ENCODE measurements around the gene SLC16A3.

SLC16A3 gene

GRCh38 chr17:82269138-82269881 lies 40.5 kb downstream of the SLC16A3 start:
- DNase-seq (ENCODE audit: low spot score): no peak

GRCh38 chr17:82269882-82270500 lies 41.1 kb downstream of the SLC16A3 start:
- no peak for DNase-seq (ENCODE audit: low spot score)

GRCh38 chr17:82270651-82271050 lies 41.8 kb downstream of the SLC16A3 start:
- no peak for DNase-seq (ENCODE audit: low spot score)

- no peak for DNase-seq (ENCODE audit: low spot score)
Observed at GRCh38 chr17:82271401-82271800, 42.6 kb downstream of the SLC16A3 start.

- DNase-seq (ENCODE audit: low spot score): peak; percentile 55
Observed at GRCh38 chr17:82272495-82273326, 43.9 kb downstream of the SLC16A3 start.

GRCh38 chr17:82273327-82274133 lies 44.7 kb downstream of the SLC16A3 start, which contains the start of gene CSNK1D:
Gene CSNK1D, minus strand, starts transcription at chr17:82273700. Its CDS starts 319 bp downstream, at chr17:82273381.
- DNase-seq (ENCODE audit: low spot score): peak; percentile 86

GRCh38 chr17:82274134-82275020 lies 45.5 kb downstream of the SLC16A3 start:
- no peak for DNase-seq (ENCODE audit: low spot score)

GRCh38 chr17:82275326-82275725 lies 46.5 kb downstream of the SLC16A3 start:
- DNase-seq (ENCODE audit: low spot score): no peak

GRCh38 chr17:82276938-82277337 lies 48.1 kb downstream of the SLC16A3 start:
- no peak for DNase-seq (ENCODE audit: low spot score)

- no peak for DNase-seq (ENCODE audit: low spot score)
Observed at GRCh38 chr17:82277851-82278250, 49.0 kb downstream of the SLC16A3 start.

GRCh38 chr17:82278308-82278707 lies 49.5 kb downstream of the SLC16A3 start:
- no peak for DNase-seq (ENCODE audit: low spot score)

- no peak for DNase-seq (ENCODE audit: low spot score)
Observed at GRCh38 chr17:82278786-82279391, 50.0 kb downstream of the SLC16A3 start.

GRCh38 chr17:82280537-82280936 lies 51.7 kb downstream of the SLC16A3 start:
- no peak for DNase-seq (ENCODE audit: low spot score)

GRCh38 chr17:82281076-82281475 lies 52.2 kb downstream of the SLC16A3 start:
- no peak for DNase-seq (ENCODE audit: low spot score)

GRCh38 chr17:82281502-82282238 lies 52.8 kb downstream of the SLC16A3 start:
- DNase-seq (ENCODE audit: low spot score): no peak

- DNase-seq (ENCODE audit: low spot score): no peak
Observed at GRCh38 chr17:82282239-82283207, 53.7 kb downstream of the SLC16A3 start.

- no peak for DNase-seq (ENCODE audit: low spot score)
Observed at GRCh38 chr17:82283208-82283749, 54.4 kb downstream of the SLC16A3 start.

GRCh38 chr17:82285141-82285540 lies 56.3 kb downstream of the SLC16A3 start:
- no peak for DNase-seq (ENCODE audit: low spot score)
